ENCODE data around the gene ALPI. TPM values are rescaled to one million over a fixed set of nuclear protein-coding genes. Genes with fewer than 3 reads are reported as not detected.
A peak's percentile ranks its signal among the peaks of the same experiment; 100 is the strongest.

Gene ALPI
- total and polyA plus RNA-seq, 12 donors, result not detected

- ATAC-seq, result no peak
- TF ChIP-seq CTCF (IDR thresholded peaks at IDR 0.05), result no peak
- Histone ChIP-seq H3K4me1 (peaks cover 0 to 8% (median 0%) of the 10 kb centered on the region in 9 donors), H3K9me3 (no peaks in the 10 kb centered on the region), H3K27me3 (peaks cover 0 to 15% (median 2%) of the 10 kb centered on the region in 7 donors), H3K36me3 (no peaks in the 10 kb centered on the region), H3K4me3 (no peak overlapping the region), H3K27ac (no peak overlapping the region)
- DNase-seq, result no peak
- WGBS, 2 donors, result 77 to 81% methylated on average over 13 of the region's 13 CpGs
- intact Hi-C loops (cut with DNase I), result no loop called here
Observed at GRCh38 chr2:232497348-232497747, 41.4 kb downstream of the ALPI start.

- TF ChIP-seq CTCF (IDR thresholded peaks at IDR 0.05), result no peak
- H3K4me1 ChIP-seq, result peaks cover 3 to 17% (median 6%) of the 10 kb centered on the region in 9 donors
- H3K27me3 ChIP-seq, result peaks cover 5 to 24% (median 10%) of the 10 kb centered on the region in 7 donors
- H3K9me3 ChIP-seq, result no peaks in the 10 kb centered on the region
- no peak overlapping the region for H3K4me3 ChIP-seq
- DNase-seq (no peak), ATAC-seq (no peak)
- no peak overlapping the region for H3K27ac ChIP-seq
- H3K36me3 ChIP-seq, result no peaks in the 10 kb centered on the region
- WGBS, 2 donors, result 92 to 96% methylated on average over 3 of the region's 3 CpGs
- intact Hi-C loops (cut with DNase I), result no loop called here
Observed at GRCh38 chr2:232498452-232498851, 42.5 kb downstream of the ALPI start.

- intact Hi-C loops (cut with DNase I), result no loop called here
- Histone ChIP-seq H3K36me3 (no peaks in the 10 kb centered on the region), H3K27ac (no peak overlapping the region), H3K4me3 (no peak overlapping the region), H3K9me3 (no peaks in the 10 kb centered on the region), H3K27me3 (peaks cover 6 to 51% (median 29%) of the 10 kb centered on the region in 7 donors), H3K4me1 (peaks cover 3 to 20% (median 9%) of the 10 kb centered on the region in 9 donors)
- no peak for TF ChIP-seq CTCF (IDR thresholded peaks at IDR 0.05)
- DNase-seq, result no peak
- WGBS, 2 donors, result 76 to 78% methylated on average over 9 of the region's 9 CpGs
- ATAC-seq, result peak in 1 of 8 donors; percentile 40
Observed at GRCh38 chr2:232501331-232501771, 45.4 kb downstream of the ALPI start.

GRCh38 chr2:232501794-232502390 lies 45.9 kb downstream of the ALPI start:
- no peak for TF ChIP-seq CTCF (IDR thresholded peaks at IDR 0.05)
- Histone ChIP-seq H3K27ac (peak overlapping the region in 1 of 10 donors; percentile 15), H3K9me3 (no peaks in the 10 kb centered on the region), H3K27me3 (peaks cover 6 to 56% (median 31%) of the 10 kb centered on the region in 7 donors), H3K36me3 (no peaks in the 10 kb centered on the region), H3K4me1 (peaks cover 3 to 20% (median 9%) of the 10 kb centered on the region in 9 donors), H3K4me3 (no peak overlapping the region)
- WGBS, 2 donors, result 55 to 67% methylated on average over 10 of the region's 10 CpGs
- peak in 1 of 8 donors; percentile 23 for ATAC-seq
- no peak for DNase-seq
- intact Hi-C loops (cut with DNase I), result no loop called here

Data from heart right ventricle (tissue), 16 donors.